Measurements from ENCODE around the gene GLIPR1.
"Not testable (repeated sequence)": the region's sequence is repeated elsewhere in the genome, so short reads cannot be mapped to it uniquely, and the experiment has no call there.

GLIPR1 gene

DNA sequence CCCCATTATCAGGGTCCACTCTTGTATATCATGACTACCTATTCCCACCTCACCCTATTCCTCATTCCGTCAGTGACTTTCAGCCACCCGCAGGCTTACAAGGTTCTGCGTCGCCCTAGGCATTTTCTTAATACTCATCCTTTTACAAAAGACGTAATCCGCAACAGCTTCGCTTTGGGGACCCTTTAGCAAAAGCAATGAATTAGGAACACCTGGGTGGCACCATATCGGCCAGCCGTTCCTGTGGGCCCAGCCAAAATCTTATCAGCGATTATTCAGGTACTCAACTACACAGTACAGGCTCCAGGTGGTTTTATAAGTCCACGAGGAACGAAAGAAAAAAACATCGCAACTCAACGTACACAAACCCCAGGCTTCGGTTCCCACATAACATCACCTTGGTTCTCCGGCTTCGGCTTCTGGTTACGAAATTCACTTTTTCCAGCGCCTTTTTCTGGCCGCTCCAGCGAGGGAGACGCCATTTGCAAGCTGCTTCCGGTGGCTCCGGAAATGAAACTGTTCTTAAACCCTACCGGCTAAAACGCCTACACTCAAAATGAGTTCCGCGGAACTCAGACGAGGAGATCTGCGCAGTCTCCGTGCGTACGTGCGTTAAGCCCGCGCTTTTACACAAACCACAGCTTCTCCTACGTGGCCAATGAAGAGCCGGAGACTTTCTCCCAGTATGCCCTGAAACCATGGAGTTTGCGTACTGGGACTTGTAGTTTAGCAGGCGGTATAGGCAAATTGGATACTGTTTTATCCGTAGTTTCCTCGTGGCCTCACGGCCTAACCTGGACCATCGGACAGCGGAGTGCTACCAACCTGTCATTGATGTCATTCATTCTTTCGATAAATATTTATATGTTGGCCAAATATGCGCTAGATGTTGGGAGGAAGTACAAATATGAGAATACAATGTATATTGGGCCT is 30.8 kb downstream of the GLIPR1 start, which contains the start of gene KRR1:
KRR1 (minus strand) TSS at position 494 of the 933 bp plus-strand sequence; CDS start at position 482, 12 bp downstream.
- Histone ChIP-seq H3K4me1 (ENCODE audit: control insufficient read depth, insufficient read depth, low read length, poor library complexity, severe bottlenecking) (peaks cover 8% of the 10 kb centered on the region), H3K4me3 (ENCODE audit: extremely low read depth, insufficient read depth, low read length, poor library complexity, severe bottlenecking) (peak within 1 kb of the TSS; percentile 82), H3K27ac (ENCODE audit: low read depth, low read length, severe bottlenecking) (peak within 1 kb of the TSS; percentile 60), H3K36me3 (ENCODE audit: control insufficient read depth, insufficient read depth, low read length) (peaks cover 12% of the 10 kb centered on the region), H3K9me3 (ENCODE audit: control insufficient read depth, low read length) (no peaks in the 10 kb centered on the region)
- WGBS, 2 experiments (ENCODE audit: insufficient coverage in 2 of 2) = 0 to 9% methylated on average over 33 to 35 of the region's 47 CpGs

GRCh38 chr12:75521224-75521623 is 40.7 kb downstream of the GLIPR1 start:
- not testable (repeated sequence) for H3K9me3 ChIP-seq (ENCODE audit: control insufficient read depth, low read length); H3K27ac ChIP-seq (ENCODE audit: low read depth, low read length, severe bottlenecking); H3K4me1 ChIP-seq (ENCODE audit: control insufficient read depth, insufficient read depth, low read length, poor library complexity, severe bottlenecking); H3K36me3 ChIP-seq (ENCODE audit: control insufficient read depth, insufficient read depth, low read length); H3K4me3 ChIP-seq (ENCODE audit: extremely low read depth, insufficient read depth, low read length, poor library complexity, severe bottlenecking)

DNA sequence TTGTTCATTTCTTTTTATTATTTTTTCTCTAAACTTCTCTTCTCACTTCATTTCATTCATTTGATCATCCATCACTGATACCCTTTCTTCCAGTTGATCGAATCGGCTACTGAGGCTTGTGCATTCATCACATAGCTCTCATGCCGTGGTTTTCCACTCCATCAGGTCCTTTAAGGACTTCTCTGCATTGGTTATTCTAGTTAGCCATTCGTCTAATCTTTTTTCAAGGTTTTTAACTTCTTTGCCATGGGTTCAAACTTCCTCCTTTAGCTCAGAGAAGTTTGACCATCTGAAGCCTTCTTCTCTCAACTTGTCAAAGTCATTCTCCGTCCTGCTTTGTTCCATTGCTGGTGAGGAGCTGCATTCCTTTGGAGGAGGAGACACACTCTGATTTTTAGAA is 41.6 kb downstream of the GLIPR1 start:
- not testable (repeated sequence) for H3K27ac ChIP-seq (ENCODE audit: low read depth, low read length, severe bottlenecking); H3K4me1 ChIP-seq (ENCODE audit: control insufficient read depth, insufficient read depth, low read length, poor library complexity, severe bottlenecking); H3K4me3 ChIP-seq (ENCODE audit: extremely low read depth, insufficient read depth, low read length, poor library complexity, severe bottlenecking); H3K9me3 ChIP-seq (ENCODE audit: control insufficient read depth, low read length); H3K36me3 ChIP-seq (ENCODE audit: control insufficient read depth, insufficient read depth, low read length)
- WGBS, 2 experiments (ENCODE audit: insufficient coverage in 2 of 2) = 91 to 94% methylated on average over 3 of the region's 5 CpGs

DNA sequence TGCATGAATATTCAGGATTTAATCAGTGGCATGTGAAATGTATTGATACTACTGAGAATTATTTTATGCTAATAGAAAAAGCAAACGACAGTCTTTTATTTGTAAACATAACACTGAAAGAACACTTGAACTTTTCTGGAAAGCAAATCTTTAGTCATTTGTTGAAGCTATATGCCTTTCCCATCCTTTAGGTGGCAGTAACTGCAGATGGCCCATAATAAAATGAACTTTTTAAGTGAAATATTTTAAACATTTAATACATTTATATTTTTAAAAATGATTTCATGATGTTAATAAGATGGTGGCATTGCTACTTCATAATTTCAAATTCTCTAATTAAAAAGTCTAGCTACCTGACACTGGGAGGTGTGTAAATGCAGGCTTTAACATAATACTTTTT is 44.7 kb downstream of the GLIPR1 start:
- no CpG with 5 or more reads among the region's 1 CpG for WGBS, 2 experiments (ENCODE audit: insufficient coverage in 2 of 2)
- no peak overlapping the region for H3K4me3 ChIP-seq (ENCODE audit: extremely low read depth, insufficient read depth, low read length, poor library complexity, severe bottlenecking)
- H3K36me3 ChIP-seq (ENCODE audit: control insufficient read depth, insufficient read depth, low read length) = no peaks in the 10 kb centered on the region
- peaks cover 9% of the 10 kb centered on the region for H3K4me1 ChIP-seq (ENCODE audit: control insufficient read depth, insufficient read depth, low read length, poor library complexity, severe bottlenecking)
- H3K9me3 ChIP-seq (ENCODE audit: control insufficient read depth, low read length) = no peaks in the 10 kb centered on the region
- no peak overlapping the region for H3K27ac ChIP-seq (ENCODE audit: low read depth, low read length, severe bottlenecking)

GRCh38 chr12:75526655-75527511 is 46.3 kb downstream of the GLIPR1 start:
- Histone ChIP-seq H3K9me3 (ENCODE audit: control insufficient read depth, low read length) (no peaks in the 10 kb centered on the region), H3K4me3 (ENCODE audit: extremely low read depth, insufficient read depth, low read length, poor library complexity, severe bottlenecking) (no peak overlapping the region), H3K36me3 (ENCODE audit: control insufficient read depth, insufficient read depth, low read length) (no peaks in the 10 kb centered on the region), H3K27ac (ENCODE audit: low read depth, low read length, severe bottlenecking) (no peak overlapping the region), H3K4me1 (ENCODE audit: control insufficient read depth, insufficient read depth, low read length, poor library complexity, severe bottlenecking) (peaks cover 9% of the 10 kb centered on the region)
- WGBS, 2 experiments (ENCODE audit: insufficient coverage in 2 of 2) = 15 to 25% methylated on average over 1 to 2 of the region's 4 CpGs

- Histone ChIP-seq H3K27ac (ENCODE audit: low read depth, low read length, severe bottlenecking) (no peak overlapping the region), H3K4me1 (ENCODE audit: control insufficient read depth, insufficient read depth, low read length, poor library complexity, severe bottlenecking) (peaks cover 9% of the 10 kb centered on the region), H3K4me3 (ENCODE audit: extremely low read depth, insufficient read depth, low read length, poor library complexity, severe bottlenecking) (no peak overlapping the region), H3K36me3 (ENCODE audit: control insufficient read depth, insufficient read depth, low read length) (no peaks in the 10 kb centered on the region), H3K9me3 (ENCODE audit: control insufficient read depth, low read length) (no peaks in the 10 kb centered on the region)
- 89 to 94% methylated on average over 2 of the region's 2 CpGs for WGBS, 2 experiments (ENCODE audit: insufficient coverage in 2 of 2)
Observed at GRCh38 chr12:75528272-75528671, 47.7 kb downstream of the GLIPR1 start.

DNA sequence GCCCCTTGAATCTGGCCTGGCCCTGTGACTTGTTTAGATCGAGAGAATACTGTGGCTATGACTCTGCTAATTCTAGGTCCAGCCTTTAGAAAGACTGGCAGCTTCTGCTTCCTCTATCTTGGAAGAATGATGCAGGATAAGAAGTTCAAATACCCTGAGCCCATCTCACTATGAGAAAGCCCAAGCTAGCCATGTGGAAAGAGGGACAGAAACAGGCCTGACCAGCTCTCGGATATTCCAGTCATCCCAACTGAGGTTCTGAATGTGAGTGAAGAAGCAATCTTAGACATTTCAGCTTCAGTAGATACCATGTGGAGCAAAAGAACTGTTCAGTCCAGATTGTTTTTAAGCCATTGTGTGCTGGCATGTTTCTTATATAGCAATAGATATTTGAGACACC is 48.1 kb downstream of the GLIPR1 start:
- no peak overlapping the region for H3K4me3 ChIP-seq (ENCODE audit: extremely low read depth, insufficient read depth, low read length, poor library complexity, severe bottlenecking)
- WGBS, 2 experiments (ENCODE audit: insufficient coverage in 2 of 2) = 72 to 75% methylated on average over 1 to 2 of the region's 2 CpGs
- H3K36me3 ChIP-seq (ENCODE audit: control insufficient read depth, insufficient read depth, low read length) = no peaks in the 10 kb centered on the region
- H3K4me1 ChIP-seq (ENCODE audit: control insufficient read depth, insufficient read depth, low read length, poor library complexity, severe bottlenecking) = peaks cover 9% of the 10 kb centered on the region
- H3K27ac ChIP-seq (ENCODE audit: low read depth, low read length, severe bottlenecking) = no peak overlapping the region
- H3K9me3 ChIP-seq (ENCODE audit: control insufficient read depth, low read length) = no peaks in the 10 kb centered on the region

DNA sequence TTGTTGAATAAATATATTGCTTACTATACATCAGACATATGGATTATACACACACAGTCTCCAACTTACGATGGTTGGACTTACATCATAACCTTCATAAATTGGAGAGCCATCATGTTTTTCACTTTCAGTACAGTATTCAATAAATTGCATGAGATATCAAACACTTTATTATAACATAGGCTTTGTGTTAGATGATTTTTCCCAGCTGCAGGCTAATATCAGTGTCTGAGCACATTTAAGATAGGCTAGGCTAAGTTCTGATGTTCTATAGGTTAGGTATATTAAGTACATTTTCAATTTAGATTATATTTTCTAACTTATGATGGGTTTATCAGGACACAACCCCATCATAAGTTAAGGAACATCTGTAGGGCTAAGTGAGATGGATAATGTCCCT is 48.8 kb downstream of the GLIPR1 start:
- Histone ChIP-seq H3K4me1 (ENCODE audit: control insufficient read depth, insufficient read depth, low read length, poor library complexity, severe bottlenecking) (peaks cover 9% of the 10 kb centered on the region), H3K36me3 (ENCODE audit: control insufficient read depth, insufficient read depth, low read length) (no peaks in the 10 kb centered on the region), H3K27ac (ENCODE audit: low read depth, low read length, severe bottlenecking) (no peak overlapping the region), H3K9me3 (ENCODE audit: control insufficient read depth, low read length) (no peaks in the 10 kb centered on the region), H3K4me3 (ENCODE audit: extremely low read depth, insufficient read depth, low read length, poor library complexity, severe bottlenecking) (no peak overlapping the region)
- no CpG with 5 or more reads among the region's 1 CpG for WGBS, 2 experiments (ENCODE audit: insufficient coverage in 2 of 2)

- no peak overlapping the region for H3K4me3 ChIP-seq (ENCODE audit: extremely low read depth, insufficient read depth, low read length, poor library complexity, severe bottlenecking)
- no peaks in the 10 kb centered on the region for H3K36me3 ChIP-seq (ENCODE audit: control insufficient read depth, insufficient read depth, low read length)
- H3K27ac ChIP-seq (ENCODE audit: low read depth, low read length, severe bottlenecking) = no peak overlapping the region
- no CpG with 5 or more reads among the region's 1 CpG for WGBS, 2 experiments (ENCODE audit: insufficient coverage in 2 of 2)
- H3K4me1 ChIP-seq (ENCODE audit: control insufficient read depth, insufficient read depth, low read length, poor library complexity, severe bottlenecking) = peaks cover 9% of the 10 kb centered on the region
- H3K9me3 ChIP-seq (ENCODE audit: control insufficient read depth, low read length) = no peaks in the 10 kb centered on the region
Observed at GRCh38 chr12:75529826-75530225, 49.3 kb downstream of the GLIPR1 start.

GRCh38 chr12:75533239-75533638 is 52.7 kb downstream of the GLIPR1 start:
- Histone ChIP-seq H3K4me1 (ENCODE audit: control insufficient read depth, insufficient read depth, low read length, poor library complexity, severe bottlenecking) (peaks cover 4% of the 10 kb centered on the region), H3K27ac (ENCODE audit: low read depth, low read length, severe bottlenecking) (no peak overlapping the region), H3K4me3 (ENCODE audit: extremely low read depth, insufficient read depth, low read length, poor library complexity, severe bottlenecking) (no peak overlapping the region), H3K9me3 (ENCODE audit: control insufficient read depth, low read length) (no peaks in the 10 kb centered on the region), H3K36me3 (ENCODE audit: control insufficient read depth, insufficient read depth, low read length) (no peaks in the 10 kb centered on the region)
- WGBS, 2 experiments (ENCODE audit: insufficient coverage in 2 of 2) = no CpG with 5 or more reads among the region's 2 CpGs

Measured in mesodermal cell (in vitro differentiated cells).